HepG2 (cell line): ENCODE data around the gene NF2. TPM values are rescaled to one million over a fixed set of nuclear protein-coding genes. Genes with fewer than 3 reads are reported as not detected.

ENCODE experiments used
- ATAC-seq: fragments of 200-7000 bp; cut with Tn5 transposase; 3 replicates; pipeline ENCODE4 v1.9.1; 2020; ENCODE audit warnings: mild to moderate bottlenecking, moderate library complexity
- BruUV-seq: library from RNA; stranded (reverse); fragments of 400-500 nt; replicated peaks from 2 replicates; lab custom pipeline; 2021; lab: Mats Ljungman, UMichigan
- CTCF ChIA-PET: fragments of 300-600 bp; formaldehyde crosslinking; extraction: SDS; loops from one replicate; lab custom pipeline; 2021; ENCODE audit warnings: low total read pairs, inconsistent platforms, low intra/inter-chr PET ratio; lab: Yijun Ruan, JAX
- POLR2A ChIA-PET: fragments of 350-600 bp; sonication (Branson Sonifier 250); formaldehyde crosslinking; loops from one replicate; lab custom pipeline; 2020; ENCODE audit warnings: antibody characterized with exemption, inconsistent platforms; lab: Yijun Ruan, JAX
- DNase-seq: peaks from one replicate; pipeline ENCODE4 v3.0.0-alpha.2; 2015; ENCODE audit warnings: low spot score
- FAIRE-seq: peaks from 3 replicates; lab custom pipeline; 2011; peaks lifted over from hg19 to GRCh38; lab: Jason Lieb, UNC
- H2AFZ ChIP-seq: one replicate; pipeline ENCODE4 v1.6.1; 2011; ENCODE audit warnings: low read length, inconsistent platforms
- H3K27ac ChIP-seq: fragments of 300-600 bp; 3 replicates; pipeline ENCODE4 v1.8.0; 2011; ENCODE audit warnings: mixed run types, mild to moderate bottlenecking, mixed read lengths, low read length, inconsistent platforms; ENCODE audit not compliant: insufficient read depth; ENCODE audit errors: extremely low read length
- H3K27me3 ChIP-seq, 2 experiments: fragments of 200-600 bp in 1 of 2; 2 replicates in 1 of 2; 3 replicates in 1 of 2; pipeline versions ENCODE4 v1.6.0 to v1.8.0; 2011; ENCODE audit warnings: low read length in 2 of 2, mild to moderate bottlenecking in 2 of 2, moderate library complexity in 2 of 2, inconsistent platforms in 1 of 2; ENCODE audit not compliant: insufficient read depth in 2 of 2, control insufficient read depth in 1 of 2
- H3K36me3 ChIP-seq, 2 experiments: fragments of 200-600 bp in 1 of 2; replicated peaks in 1 of 2; 2 replicates in 1 of 2; 3 replicates in 1 of 2; pipeline versions ENCODE4 v1.5.1 to v1.8.0; 2011; ENCODE audit warnings: low read length in 2 of 2, inconsistent platforms in 1 of 2; ENCODE audit not compliant: insufficient read depth in 2 of 2, control insufficient read depth in 1 of 2
- H3K4me1 ChIP-seq: 2 replicates; pipeline ENCODE4 v1.5.1; 2012; ENCODE audit warnings: low read length, inconsistent platforms; ENCODE audit not compliant: insufficient read depth
- H3K4me2 ChIP-seq: 2 replicates; pipeline ENCODE4 v1.6.0; 2011; ENCODE audit warnings: low read depth, low read length, inconsistent platforms
- H3K4me3 ChIP-seq, 3 experiments: fragments of 200-600 bp in 1 of 3; sonication (generic), shearing (Covaris generic) in 1 of 3; replicated peaks in 1 of 3; 2 replicates each; pipeline ENCODE4 v1.5.1; 2011 to 2016; ENCODE audit warnings: low read length in 3 of 3, inconsistent platforms in 2 of 3, low read depth in 2 of 3, mild to moderate bottlenecking in 2 of 3, control low read depth in 1 of 3, mixed read lengths in 1 of 3; ENCODE audit not compliant: insufficient read depth in 1 of 3
- H3K79me2 ChIP-seq: one replicate; pipeline ENCODE4 v1.6.1; 2011; ENCODE audit warnings: low read length, inconsistent platforms; ENCODE audit not compliant: insufficient read depth
- H3K9ac ChIP-seq: 2 replicates; pipeline ENCODE4 v1.6.0; 2011; ENCODE audit warnings: mild to moderate bottlenecking, low read depth, low read length, inconsistent platforms; ENCODE audit not compliant: insufficient read depth
- H3K9me3 ChIP-seq: 2 replicates; pipeline ENCODE4 v1.5.1; 2012; ENCODE audit warnings: mild to moderate bottlenecking, low read length
- H4K20me1 ChIP-seq: 2 replicates; pipeline ENCODE4 v1.6.0; 2011; ENCODE audit warnings: inconsistent platforms, mild to moderate bottlenecking, low read length, moderate library complexity; ENCODE audit not compliant: insufficient read depth
- HNF4G ChIP-seq, 2 experiments: sonication (generic) in 1 of 2; formaldehyde crosslinking in 1 of 2; IDR thresholded peaks; 2 replicates each; pipeline versions ENCODE4 v1.4.0 to v1.6.1; 2011 to 2020; ENCODE audit warnings: borderline replicate concordance in 2 of 2, low read depth in 2 of 2, mild to moderate bottlenecking in 2 of 2, low read length in 1 of 2, missing genetic modification reagents in 1 of 2, moderate library complexity in 1 of 2
- KAT8 ChIP-seq: IDR thresholded peaks from 2 replicates; pipeline ENCODE4 v1.6.1; 2016; ENCODE audit warnings: missing genetic modification reagents, missing compliant biosample characterization
- KDM6A ChIP-seq: IDR thresholded peaks from 2 replicates; pipeline ENCODE4 v1.6.1; 2016; ENCODE audit warnings: low read depth
- PAF1 ChIP-seq: IDR thresholded peaks from 2 replicates; pipeline ENCODE4 v1.6.1; 2016; ENCODE audit warnings: missing genetic modification reagents, missing compliant biosample characterization
- RBFOX2 ChIP-seq: fragments of 200-400 bp; formaldehyde crosslinking; IDR thresholded peaks from 2 replicates; pipeline ENCODE4 v1.6.1; 2017; ENCODE audit warnings: low read depth, mild to moderate bottlenecking, low read length
- REST ChIP-seq, 2 experiments: IDR thresholded peaks; 2 replicates each; pipeline ENCODE4 v1.6.1; 2011 to 2012; ENCODE audit warnings: low read length in 2 of 2, borderline replicate concordance in 1 of 2, low read depth in 1 of 2, mild to moderate bottlenecking in 1 of 2, moderate library complexity in 1 of 2
- SAP130 ChIP-seq: IDR thresholded peaks from 2 replicates; pipeline ENCODE4 v1.6.1; 2016; ENCODE audit warnings: low read depth
- SATB2 ChIP-seq: sonication (generic); formaldehyde crosslinking; IDR thresholded peaks from 2 replicates; pipeline ENCODE4 v1.5.0; 2020; ENCODE audit warnings: missing genetic modification reagents
- SOX13 ChIP-seq, 3 experiments: fragments of 450-650 bp in 1 of 3; sonication (generic) in 1 of 3; formaldehyde crosslinking in 1 of 3; IDR thresholded peaks in 2 of 3; conservative IDR thresholded peaks in 1 of 3; 2 replicates each; pipeline versions ENCODE4 v1.5.0 to v1.6.1; 2016 to 2020; ENCODE audit warnings: antibody characterized with exemption in 1 of 3, mild to moderate bottlenecking in 1 of 3, missing compliant biosample characterization in 1 of 3, missing genetic modification reagents in 1 of 3, moderate library complexity in 1 of 3
- ZBTB3 ChIP-seq: sonication (generic); formaldehyde crosslinking; IDR thresholded peaks from 2 replicates; pipeline ENCODE4 v1.4.0; 2020; ENCODE audit warnings: low read depth, mild to moderate bottlenecking, moderate library complexity, missing genetic modification reagents, borderline replicate concordance
- ZNF564 ChIP-seq: sonication (generic); formaldehyde crosslinking; IDR thresholded peaks from 2 replicates; pipeline ENCODE4 v1.8.1; 2023; ENCODE audit warnings: mild to moderate bottlenecking, missing genetic modification reagents
- ZNF574 ChIP-seq: sonication (generic); formaldehyde crosslinking; IDR thresholded peaks from 2 replicates; pipeline ENCODE4 v1.4.0; 2020; ENCODE audit warnings: missing genetic modification reagents
- ZSCAN22 ChIP-seq: sonication (generic); formaldehyde crosslinking; IDR thresholded peaks from 2 replicates; pipeline ENCODE4 v1.4.0; 2020; ENCODE audit warnings: mild to moderate bottlenecking, missing genetic modification reagents
- WGBS: methylation state at CpG from one replicate; pipeline ENCODE4 v1.1.6; 2017; ENCODE audit warnings: low lambda C conversion rate; 5-methylcytosine and 5-hydroxymethylcytosine counted together
- in situ Hi-C: cut with HindIII; loops from 2 replicates; pipeline ENCODE4 v1.10.0; 2017; ENCODE audit warnings: low pct_unique_long_range_greater_than_20kb; ENCODE audit not compliant: extremely low pct_ligation_motif_present
- intact Hi-C: fragments of 100-400 bp; cut with micrococcal nuclease; formaldehyde crosslinking; loops from one replicate; pipeline ENCODE4 v1.10.0; 2022; ENCODE audit not compliant: unreplicated experiment
- polyA plus RNA-seq, 8 experiments: library from polyadenylated mRNA; depleted of rRNA in 3 of 8; stranded (reverse) in 7 of 8; unstranded in 1 of 8; fragments of >200 nt; fragmentation: Illumina TruSeq in 4 of 8; extraction: Trizol in 4 of 8; gene quantifications; 2 replicates each; pipeline versions ENCODE4 v1.2.1 to v1.2.3, GENCODE V29; 2011 to 2016; ENCODE audit warnings: low read depth in 4 of 8, missing spikeins in 1 of 8, mixed read lengths in 1 of 8; ENCODE audit not compliant: insufficient read depth in 1 of 8
- total RNA-seq, 5 experiments: library from RNA; depleted of rRNA; stranded (reverse); fragments of >200 nt; fragmentation: Illumina TruSeq; extraction: Trizol; gene quantifications; 2 replicates each; pipeline ENCODE4 v1.2.3, GENCODE V29; 2016; ENCODE audit warnings: low read depth in 1 of 5

The NF2 gene
- total and polyA plus RNA-seq, 2 of the 13 experiments (the other 11 are each of a cell fraction or from before 2014, with no cell fraction given) = 9.3 to 33.3 TPM

GRCh38 chr22:29570912-29571549 lies 32.4 kb upstream of the NF2 start (continued):
- TF ChIP-seq ZNF574 (CRISPR knock-in tag) (peak; percentile 53; the same call in 1 of the 2 replicates), SAP130 (0 out of 2 replicates have a peak, but pooled peaks have one; percentile 15), SATB2 (CRISPR knock-in tag) (no peak), HNF4G (IDR thresholded peaks at IDR 0.05; ENCODE audit: borderline replicate concordance, low read depth, low read length) (peak; percentile 74), HNF4G (CRISPR knock-in tag; IDR thresholded peaks at IDR 0.05; ENCODE audit: borderline replicate concordance, low read depth) (peak; percentile 80)
- TF ChIP-seq, all 625 proteins: peak for 79

- Histone ChIP-seq H2AFZ (no peak overlapping the region), H3K9ac (peak overlapping the region; percentile 58), H3K4me2 (peak overlapping the region; percentile 73), H3K9me3 (no peaks in the 10 kb centered on the region), H3K27ac (peak overlapping the region; percentile 90), H3K4me3 (peak overlapping the region in 2 of 3 experiments; percentile 45 to 47; a peak in 2 of 6 replicates), H4K20me1 (peaks cover 4% of the 10 kb centered on the region; the same call in 1 of the 2 replicates), H3K36me3 (peaks cover 1 to 8% of the 10 kb centered on the region in 2 experiments; a peak in 3 of 5 replicates), H3K4me1 (peaks cover 95% of the 10 kb centered on the region), H3K79me2 (peaks cover 10% of the 10 kb centered on the region), H3K27me3 (no peaks in the 10 kb centered on the region)
- FAIRE-seq = peak; percentile 96
- WGBS = 27% methylated on average over 7 of the region's 7 CpGs
- peak; percentile 85 for ATAC-seq
- in situ Hi-C loops = no loop called here
- intact Hi-C loops = no loop called here
- CTCF ChIA-PET = no interaction called here
- no TSS peak for BruUV-seq
- POLR2A ChIA-PET = interaction anchor here (0.6 to 4.0 kb wide), 13 partner anchors 8 to 38 kb away, joined by 3 to 77 read pairs (median 6); partner anchors contain the start of gene THOC5
- DNase-seq = peak; percentile 81
- peak; percentile 48; the same call in 1 of the 2 replicates for TF ChIP-seq RBFOX2
- peak; percentile 55; the same call in 1 of the 2 replicates for TF ChIP-seq KDM6A
- 0 out of 2 replicates have a peak, but pooled peaks have one; percentile 44 for TF ChIP-seq KAT8 (CRISPR knock-in tag)
- 0 out of 2 replicates have a peak, but pooled peaks have one; percentile 21 for TF ChIP-seq ZBTB3
- no peak for TF ChIP-seq REST (IDR thresholded peaks at IDR 0.05; ENCODE audit: borderline replicate concordance in 1 of 2, low read depth in 1 of 2, low read length in 2 of 2)
- no peak for TF ChIP-seq ZSCAN22 (CRISPR knock-in tag)
- TF ChIP-seq ZNF564 (CRISPR knock-in tag) = no peak
- no peak for TF ChIP-seq SOX13 (IDR thresholded peaks at IDR 0.05)
- TF ChIP-seq SOX13 (CRISPR knock-in tag; conservative IDR thresholded peaks at IDR 0.05 in 1 of 2, IDR thresholded peaks at IDR 0.05 in 1 of 2) = peak in 1 of 2 experiments; percentile 10; a peak in 1 of 4 replicates
- TF ChIP-seq PAF1 (CRISPR knock-in tag) = 0 out of 2 replicates have a peak, but pooled peaks have one; percentile 24
Observed at GRCh38 chr22:29574762-29575450, 28.5 kb upstream of the NF2 start.
